IMR-90 (cell line): ENCODE data around the gene CD99L2.

ENCODE experiments used
- CTCF ChIP-seq: conservative IDR thresholded peaks from 2 replicates; pipeline ENCODE4 v1.5.1; 2012; ENCODE audit warnings: mild to moderate bottlenecking, low read depth, low read length, improper control_type of control experiment
- FOS ChIP-seq: fragments of 150-350 bp; IDR thresholded peaks from 2 replicates; pipeline ENCODE4 v1.6.1; 2016; ENCODE audit warnings: low read depth, low read length
- POLR2A ChIP-seq: IDR thresholded peaks from 2 replicates; pipeline ENCODE4 v1.6.1; 2012; ENCODE audit warnings: mild to moderate bottlenecking, low read depth, low read length
- RAD21 ChIP-seq: IDR thresholded peaks from 2 replicates; pipeline ENCODE4 v1.6.1; 2012; ENCODE audit warnings: low read length, improper control_type of control experiment
- RCOR1 ChIP-seq: IDR thresholded peaks from 2 replicates; pipeline ENCODE4 v1.6.1; 2012; ENCODE audit warnings: mild to moderate bottlenecking, low read length, improper control_type of control experiment; ENCODE audit not compliant: insufficient replicate concordance
- TF ChIP-seq, protein P1 (sequence below): fragments of 150-350 bp; IDR thresholded peaks from 2 replicates; pipeline ENCODE4 v1.6.1; 2016; ENCODE audit warnings: low read depth, mild to moderate bottlenecking, low read length, moderate library complexity, borderline replicate concordance

GRCh38 chrX:150844016-150844415, 54.5 kb downstream of the CD99L2 start:
- TF ChIP-seq POLR2A (no peak), CTCF (no peak), FOS (no peak), RCOR1 (no peak), RAD21 (no peak)
- TF ChIP-seq, protein P1, sequence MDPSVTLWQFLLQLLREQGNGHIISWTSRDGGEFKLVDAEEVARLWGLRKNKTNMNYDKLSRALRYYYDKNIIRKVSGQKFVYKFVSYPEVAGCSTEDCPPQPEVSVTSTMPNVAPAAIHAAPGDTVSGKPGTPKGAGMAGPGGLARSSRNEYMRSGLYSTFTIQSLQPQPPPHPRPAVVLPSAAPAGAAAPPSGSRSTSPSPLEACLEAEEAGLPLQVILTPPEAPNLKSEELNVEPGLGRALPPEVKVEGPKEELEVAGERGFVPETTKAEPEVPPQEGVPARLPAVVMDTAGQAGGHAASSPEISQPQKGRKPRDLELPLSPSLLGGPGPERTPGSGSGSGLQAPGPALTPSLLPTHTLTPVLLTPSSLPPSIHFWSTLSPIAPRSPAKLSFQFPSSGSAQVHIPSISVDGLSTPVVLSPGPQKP = no peak
